ENCODE results near the gene DNM3.

- TF ChIP-seq, protein P1, sequence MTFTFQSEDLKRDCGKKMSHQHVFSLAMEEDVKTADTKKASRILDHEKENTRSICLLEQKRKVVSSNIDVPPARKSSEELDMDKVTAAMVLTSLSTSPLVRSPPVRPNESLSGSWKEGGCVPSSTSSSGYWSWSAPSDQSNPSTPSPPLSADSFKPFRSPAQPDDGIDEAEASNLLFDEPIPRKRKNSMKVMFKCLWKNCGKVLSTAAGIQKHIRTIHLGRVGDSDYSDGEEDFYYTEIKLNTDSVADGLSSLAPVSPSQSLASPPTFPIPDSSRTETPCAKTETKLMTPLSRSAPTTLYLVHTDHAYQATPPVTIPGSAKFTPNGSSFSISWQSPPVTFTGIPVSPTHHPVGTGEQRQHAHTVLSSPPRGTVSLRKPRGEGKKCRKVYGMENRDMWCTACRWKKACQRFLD (tag by site-specific recombination; IDR thresholded peaks at IDR 0.05) = no peak
- TF ChIP-seq, protein P2, sequence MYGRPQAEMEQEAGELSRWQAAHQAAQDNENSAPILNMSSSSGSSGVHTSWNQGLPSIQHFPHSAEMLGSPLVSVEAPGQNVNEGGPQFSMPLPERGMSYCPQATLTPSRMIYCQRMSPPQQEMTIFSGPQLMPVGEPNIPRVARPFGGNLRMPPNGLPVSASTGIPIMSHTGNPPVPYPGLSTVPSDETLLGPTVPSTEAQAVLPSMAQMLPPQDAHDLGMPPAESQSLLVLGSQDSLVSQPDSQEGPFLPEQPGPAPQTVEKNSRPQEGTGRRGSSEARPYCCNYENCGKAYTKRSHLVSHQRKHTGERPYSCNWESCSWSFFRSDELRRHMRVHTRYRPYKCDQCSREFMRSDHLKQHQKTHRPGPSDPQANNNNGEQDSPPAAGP (tag by site-specific recombination; IDR thresholded peaks at IDR 0.05) = no peak
- TF ChIP-seq, protein P3, sequence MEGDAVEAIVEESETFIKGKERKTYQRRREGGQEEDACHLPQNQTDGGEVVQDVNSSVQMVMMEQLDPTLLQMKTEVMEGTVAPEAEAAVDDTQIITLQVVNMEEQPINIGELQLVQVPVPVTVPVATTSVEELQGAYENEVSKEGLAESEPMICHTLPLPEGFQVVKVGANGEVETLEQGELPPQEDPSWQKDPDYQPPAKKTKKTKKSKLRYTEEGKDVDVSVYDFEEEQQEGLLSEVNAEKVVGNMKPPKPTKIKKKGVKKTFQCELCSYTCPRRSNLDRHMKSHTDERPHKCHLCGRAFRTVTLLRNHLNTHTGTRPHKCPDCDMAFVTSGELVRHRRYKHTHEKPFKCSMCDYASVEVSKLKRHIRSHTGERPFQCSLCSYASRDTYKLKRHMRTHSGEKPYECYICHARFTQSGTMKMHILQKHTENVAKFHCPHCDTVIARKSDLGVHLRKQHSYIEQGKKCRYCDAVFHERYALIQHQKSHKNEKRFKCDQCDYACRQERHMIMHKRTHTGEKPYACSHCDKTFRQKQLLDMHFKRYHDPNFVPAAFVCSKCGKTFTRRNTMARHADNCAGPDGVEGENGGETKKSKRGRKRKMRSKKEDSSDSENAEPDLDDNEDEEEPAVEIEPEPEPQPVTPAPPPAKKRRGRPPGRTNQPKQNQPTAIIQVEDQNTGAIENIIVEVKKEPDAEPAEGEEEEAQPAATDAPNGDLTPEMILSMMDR (tag by site-specific recombination; IDR thresholded peaks at IDR 0.05) = no peak
- TF ChIP-seq REST (tag by site-specific recombination; IDR thresholded peaks at IDR 0.05) (no peak), ZNF155 (tag by site-specific recombination; IDR thresholded peaks at IDR 0.05) (no peak), ZBTB7A (tag by site-specific recombination; IDR thresholded peaks at IDR 0.05; ENCODE audit: low read depth) (no peak), ZSCAN5A (tag by site-specific recombination; IDR thresholded peaks at IDR 0.05) (no peak), BCL6B (tag by site-specific recombination; IDR thresholded peaks at IDR 0.05) (no peak), ZNF48 (tag by site-specific recombination; IDR thresholded peaks at IDR 0.05) (no peak), TCF7L2 (IDR thresholded peaks at IDR 0.05; ENCODE audit: borderline replicate concordance, low read depth, low read length) (no peak), ZNF26 (tag by site-specific recombination; IDR thresholded peaks at IDR 0.05) (no peak), PBX3 (CRISPR knock-in tag; IDR thresholded peaks at IDR 0.05) (no peak), ZNF76 (tag by site-specific recombination; IDR thresholded peaks at IDR 0.05; ENCODE audit: borderline replicate concordance, low read depth) (no peak), ZNF449 (tag by site-specific recombination; IDR thresholded peaks at IDR 0.05) (no peak)
Measured at GRCh38 chr1:172391976-172392375, 550.7 kb downstream of the DNM3 start.
